ENCODE data around the gene MRPL43. TPM values are rescaled to one million over a fixed set of nuclear protein-coding genes. Genes with fewer than 3 reads are reported as not detected.
"Not testable (repeated sequence)": the region's sequence is repeated elsewhere in the genome, so short reads cannot be mapped to it uniquely, and the experiment has no call there.

MRPL43 gene
- total RNA-seq (40.2 TPM), polyA plus RNA-seq (100 to 1,000 TPM; 135 to 148 (median 137) TPM)

DNA sequence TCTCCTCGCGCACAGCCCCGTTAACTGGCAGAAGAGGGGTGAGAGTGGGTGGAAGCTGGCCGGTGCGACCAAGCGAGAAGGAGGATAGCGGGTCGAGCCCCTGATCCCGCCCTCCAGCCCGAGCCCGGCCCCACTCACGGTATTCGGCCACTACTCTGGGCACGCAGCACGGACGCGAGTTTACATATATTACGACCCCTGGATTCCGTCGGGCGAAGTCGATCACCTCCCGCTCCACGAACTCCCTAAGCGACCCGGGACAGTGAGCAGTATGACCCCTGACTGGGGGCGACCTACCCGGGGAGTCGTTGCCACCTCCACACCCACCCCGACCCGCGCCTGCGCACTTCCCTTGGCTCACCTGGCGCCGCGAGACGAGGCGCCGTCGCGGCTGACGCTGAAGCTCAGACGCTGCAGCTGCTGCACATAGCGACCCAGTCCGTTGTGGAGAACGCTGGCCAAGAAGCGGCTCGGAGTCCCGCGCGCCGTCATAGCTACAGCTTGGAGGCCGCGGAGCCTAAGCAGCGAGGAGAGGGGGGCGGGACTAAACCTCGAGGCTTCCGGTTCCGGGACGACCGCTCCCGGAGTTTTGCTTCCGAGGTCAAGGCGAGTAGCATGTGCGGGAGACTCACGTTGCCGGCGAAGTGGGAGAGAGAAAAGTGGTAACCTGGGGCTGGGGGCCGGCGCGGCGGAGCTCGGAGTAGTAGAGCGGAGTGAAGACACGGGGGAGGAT is at the start of gene MRPL43, which contains the start of gene TWNK:
TSS of gene MRPL43 (minus strand) at position 546 of the 733 bp plus-strand sequence. CDS start at position 492, 54 bp downstream.
TSS of gene TWNK (plus strand) at position 592 of the 733 bp plus-strand sequence. CDS start 668 bp downstream, outside the sequence.
- Mint-ChIP-seq H3K9me3 (no peaks in the 10 kb centered on the region), H3K27me3 (no peaks in the 10 kb centered on the region), H3K4me1 (peaks cover 0 to 69% (median 36%) of the 10 kb centered on the region in 4 donors), H3K27ac (peak within 1 kb of the TSS; percentile 57 to 92 (median 79)), H3K36me3 (peaks cover 26% of the 10 kb centered on the region), H3K4me3 (peak within 1 kb of the TSS; percentile 96 to 99 (median 98))
- Histone ChIP-seq H3K4me1 (ENCODE audit: control insufficient read depth, insufficient read depth, low read length, poor library complexity, severe bottlenecking) (peaks cover 27% of the 10 kb centered on the region), H3K36me3 (ENCODE audit: control insufficient read depth, insufficient read depth, low read length) (peaks cover 26% of the 10 kb centered on the region), H3K9me3 (ENCODE audit: control insufficient read depth in 2 of 2, low read length in 2 of 2) (no peaks in the 10 kb centered on the region), H3K27ac (ENCODE audit: insufficient read depth, low read length, poor library complexity, severe bottlenecking) (peak within 1 kb of the TSS; percentile 76), H3K27me3 (ENCODE audit: control insufficient read depth, insufficient read depth, low read length) (no peaks in the 10 kb centered on the region), H3K4me3 (ENCODE audit: low read depth, low read length) (peak within 1 kb of the TSS; percentile 82)
- peak; percentile 78 to 90 (median 87) for DNase-seq
- ATAC-seq (ENCODE audit: low read depth in 2 of 2): peak; percentile 93 to 94

DNA sequence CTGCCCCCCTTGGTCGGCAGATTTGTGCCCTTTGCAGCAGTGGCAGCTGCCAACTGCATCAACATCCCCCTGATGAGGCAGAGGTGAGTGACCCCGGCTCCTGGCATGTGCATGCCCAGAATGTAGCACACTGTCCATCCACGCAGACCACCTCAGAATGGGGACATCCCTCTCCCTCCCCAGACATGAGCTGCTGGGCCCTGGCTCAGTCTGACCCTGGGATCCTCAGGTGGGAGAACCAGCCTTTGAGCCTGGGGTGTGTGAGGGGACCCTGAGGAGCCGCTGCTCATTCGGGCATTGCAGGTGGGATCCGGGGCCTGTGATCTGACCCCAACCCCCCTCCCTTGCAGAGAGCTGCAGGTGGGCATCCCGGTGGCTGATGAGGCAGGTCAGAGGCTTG is 49.4 kb upstream of the MRPL43 start:
- peaks cover 17% of the 10 kb centered on the region for H3K4me1 ChIP-seq (ENCODE audit: control insufficient read depth, insufficient read depth, low read length, poor library complexity, severe bottlenecking)
- Mint-ChIP-seq H3K27ac (no peak overlapping the region), H3K4me3 (no peak overlapping the region), H3K9me3 (no peaks in the 10 kb centered on the region), H3K27me3 (no peaks in the 10 kb centered on the region), H3K36me3 (peaks cover 35% of the 10 kb centered on the region), H3K4me1 (peaks cover 4 to 26% (median 20%) of the 10 kb centered on the region in 4 donors)
- H3K36me3 ChIP-seq (ENCODE audit: control insufficient read depth, insufficient read depth, low read length): peaks cover 40% of the 10 kb centered on the region
- no peaks in the 10 kb centered on the region for H3K9me3 ChIP-seq (ENCODE audit: control insufficient read depth in 2 of 2, low read length in 2 of 2)
- no peak overlapping the region for H3K4me3 ChIP-seq (ENCODE audit: low read depth, low read length)
- no peaks in the 10 kb centered on the region for H3K27me3 ChIP-seq (ENCODE audit: control insufficient read depth, insufficient read depth, low read length)
- no peak for ATAC-seq (ENCODE audit: low read depth in 2 of 2)
- no peak for DNase-seq
- no peak overlapping the region for H3K27ac ChIP-seq (ENCODE audit: insufficient read depth, low read length, poor library complexity, severe bottlenecking)

DNA sequence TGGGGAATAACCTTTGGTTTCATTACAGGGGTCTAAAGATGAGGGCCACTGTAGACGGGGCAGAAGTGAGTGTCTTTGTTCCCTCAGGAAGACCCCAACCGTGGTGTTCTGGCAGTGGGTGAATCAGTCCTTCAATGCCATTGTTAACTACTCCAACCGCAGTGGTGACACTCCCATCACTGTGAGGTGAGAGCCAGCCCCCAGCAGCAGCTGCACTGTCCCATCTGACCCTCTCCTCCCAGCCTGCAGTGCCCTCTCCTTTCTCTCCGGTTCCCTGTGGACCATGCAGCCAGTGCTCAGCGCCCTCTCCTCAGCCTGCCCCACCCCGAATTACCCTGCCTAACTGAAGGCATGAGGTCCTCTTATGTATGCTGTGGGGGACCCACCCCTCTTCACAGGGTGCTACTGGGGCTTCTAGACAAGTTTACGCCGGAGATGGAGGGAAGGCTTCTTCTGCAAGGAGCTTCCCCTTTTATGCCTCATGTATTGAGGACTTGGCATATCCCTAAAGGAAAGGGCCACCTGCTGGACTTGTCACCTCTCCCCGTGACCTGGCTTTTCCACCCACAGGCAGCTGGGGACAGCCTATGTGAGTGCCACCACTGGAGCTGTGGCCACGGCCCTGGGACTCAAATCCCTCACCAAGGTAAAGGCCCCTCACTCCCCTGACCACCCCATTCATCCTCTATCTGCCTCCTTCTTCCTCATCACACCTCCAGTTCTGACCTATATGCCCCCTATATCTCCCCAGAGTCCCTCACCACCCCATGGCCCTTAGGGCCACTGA is 48.8 kb upstream of the MRPL43 start:
- peaks cover 34% of the 10 kb centered on the region for H3K36me3 Mint-ChIP-seq
- DNase-seq (no peak), ATAC-seq (ENCODE audit: low read depth in 2 of 2) (no peak)
- peaks cover 1% of the 10 kb centered on the region for H3K27me3 Mint-ChIP-seq
- no peak overlapping the region for H3K27ac Mint-ChIP-seq
- peaks cover 22% of the 10 kb centered on the region for H3K4me1 ChIP-seq (ENCODE audit: control insufficient read depth, insufficient read depth, low read length, poor library complexity, severe bottlenecking)
- no peaks in the 10 kb centered on the region for H3K9me3 Mint-ChIP-seq
- peaks cover 4 to 24% (median 19%) of the 10 kb centered on the region in 4 donors for H3K4me1 Mint-ChIP-seq
- no peak overlapping the region for H3K4me3 ChIP-seq (ENCODE audit: low read depth, low read length)
- no peak overlapping the region for H3K27ac ChIP-seq (ENCODE audit: insufficient read depth, low read length, poor library complexity, severe bottlenecking)
- no peak overlapping the region for H3K4me3 Mint-ChIP-seq
- peaks cover 40% of the 10 kb centered on the region for H3K36me3 ChIP-seq (ENCODE audit: control insufficient read depth, insufficient read depth, low read length)
- no peaks in the 10 kb centered on the region for H3K9me3 ChIP-seq (ENCODE audit: control insufficient read depth in 2 of 2, low read length in 2 of 2)
- no peaks in the 10 kb centered on the region for H3K27me3 ChIP-seq (ENCODE audit: control insufficient read depth, insufficient read depth, low read length)

DNA sequence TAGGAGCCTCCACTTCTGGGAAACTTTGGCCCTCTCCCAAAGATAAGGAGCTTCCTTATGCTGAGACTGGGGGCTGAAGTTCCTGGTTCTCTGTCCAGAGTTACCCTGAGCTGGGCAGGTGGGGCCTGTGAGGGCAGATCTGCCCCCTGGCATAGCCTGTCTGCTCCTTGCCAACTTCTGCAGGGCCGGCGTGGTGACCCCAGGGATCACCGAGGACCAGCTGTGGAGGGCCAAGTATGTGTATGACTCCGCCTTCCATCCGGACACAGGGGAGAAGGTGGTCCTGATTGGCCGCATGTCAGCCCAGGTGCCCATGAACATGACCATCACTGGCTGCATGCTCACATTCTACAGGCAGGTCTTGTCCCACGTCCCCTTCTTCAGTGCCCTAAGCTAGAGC is 48.0 kb upstream of the MRPL43 start:
- Mint-ChIP-seq H3K4me1 (peaks cover 4 to 27% (median 17%) of the 10 kb centered on the region in 4 donors), H3K27me3 (peaks cover 5% of the 10 kb centered on the region), H3K4me3 (no peak overlapping the region), H3K9me3 (no peaks in the 10 kb centered on the region), H3K27ac (no peak overlapping the region), H3K36me3 (peaks cover 32% of the 10 kb centered on the region)
- DNase-seq (no peak), ATAC-seq (ENCODE audit: low read depth in 2 of 2) (no peak)
- H3K36me3 ChIP-seq (ENCODE audit: control insufficient read depth, insufficient read depth, low read length): peaks cover 40% of the 10 kb centered on the region
- H3K4me3 ChIP-seq (ENCODE audit: low read depth, low read length): no peak overlapping the region
- H3K4me1 ChIP-seq (ENCODE audit: control insufficient read depth, insufficient read depth, low read length, poor library complexity, severe bottlenecking): peaks cover 30% of the 10 kb centered on the region
- no peak overlapping the region for H3K27ac ChIP-seq (ENCODE audit: insufficient read depth, low read length, poor library complexity, severe bottlenecking)
- no peaks in the 10 kb centered on the region for H3K9me3 ChIP-seq (ENCODE audit: control insufficient read depth in 2 of 2, low read length in 2 of 2)
- no peaks in the 10 kb centered on the region for H3K27me3 ChIP-seq (ENCODE audit: control insufficient read depth, insufficient read depth, low read length)

DNA sequence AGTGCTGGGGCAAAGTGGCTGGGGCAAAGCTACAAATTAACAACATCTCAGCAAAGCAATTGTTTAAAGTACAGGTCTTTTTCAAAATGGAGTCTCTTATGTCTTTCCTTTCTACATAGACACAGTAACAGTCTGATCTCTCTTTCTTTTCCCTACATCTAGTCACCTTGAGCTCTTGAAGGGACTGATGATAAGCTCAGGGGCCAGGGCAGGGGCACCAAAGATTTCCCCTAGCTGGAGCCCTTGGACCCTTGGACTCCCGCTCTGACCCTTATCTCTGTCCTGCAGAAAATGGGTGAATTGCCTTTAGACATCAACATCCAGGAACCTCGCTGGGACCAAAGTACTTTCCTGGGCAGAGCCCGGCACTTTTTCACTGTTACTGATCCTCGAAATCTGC is 47.1 kb upstream of the MRPL43 start:
- Mint-ChIP-seq H3K36me3 (peaks cover 32% of the 10 kb centered on the region), H3K4me3 (peak overlapping the region in 1 of 4 donors; percentile 96), H3K4me1 (peaks cover 4 to 27% (median 17%) of the 10 kb centered on the region in 4 donors), H3K27ac (peak overlapping the region in 1 of 3 donors; percentile 32)
- peaks cover 40% of the 10 kb centered on the region for H3K36me3 ChIP-seq (ENCODE audit: control insufficient read depth, insufficient read depth, low read length)
- H3K27me3 ChIP-seq (ENCODE audit: control insufficient read depth, insufficient read depth, low read length); H3K4me3 ChIP-seq (ENCODE audit: low read depth, low read length); H3K9me3 ChIP-seq (ENCODE audit: control insufficient read depth in 2 of 2, low read length in 2 of 2); H3K27me3 Mint-ChIP-seq; H3K27ac ChIP-seq (ENCODE audit: insufficient read depth, low read length, poor library complexity, severe bottlenecking); H3K9me3 Mint-ChIP-seq; ATAC-seq (ENCODE audit: low read depth in 2 of 2); DNase-seq: not testable (repeated sequence)
- H3K4me1 ChIP-seq (ENCODE audit: control insufficient read depth, insufficient read depth, low read length, poor library complexity, severe bottlenecking): peaks cover 32% of the 10 kb centered on the region

DNA sequence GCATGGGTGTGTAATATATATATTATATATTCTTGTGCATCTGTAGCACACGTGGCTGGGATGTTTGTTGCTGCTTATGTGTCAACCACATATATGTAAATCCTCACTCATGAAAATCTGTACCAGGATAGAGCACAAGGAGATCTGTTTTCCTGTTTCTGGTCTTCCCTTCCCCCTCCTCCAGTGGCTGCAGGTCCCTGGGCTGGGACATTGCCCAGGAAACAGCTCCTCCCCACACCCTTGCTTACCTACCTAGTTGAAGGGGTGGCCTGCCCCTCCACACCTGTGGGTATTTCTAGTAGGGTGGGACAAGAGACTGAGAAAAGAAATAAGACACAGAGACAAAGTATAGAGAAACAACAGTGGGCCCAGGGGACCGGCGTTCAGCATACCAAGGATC is 46.0 kb upstream of the MRPL43 start:
- no peak overlapping the region for H3K27ac ChIP-seq (ENCODE audit: insufficient read depth, low read length, poor library complexity, severe bottlenecking)
- peaks cover 32% of the 10 kb centered on the region for H3K4me1 ChIP-seq (ENCODE audit: control insufficient read depth, insufficient read depth, low read length, poor library complexity, severe bottlenecking)
- ATAC-seq (ENCODE audit: low read depth in 2 of 2) (no peak), DNase-seq (no peak)
- Mint-ChIP-seq H3K9me3 (no peaks in the 10 kb centered on the region), H3K27ac (peak overlapping the region in 2 of 3 donors; percentile 76 to 95), H3K36me3 (peaks cover 28% of the 10 kb centered on the region), H3K4me1 (peaks cover 4 to 29% (median 17%) of the 10 kb centered on the region in 4 donors), H3K27me3 (peaks cover 12% of the 10 kb centered on the region), H3K4me3 (peak overlapping the region; percentile 96 to 99 (median 97))
- H3K9me3 ChIP-seq (ENCODE audit: control insufficient read depth in 2 of 2, low read length in 2 of 2): no peaks in the 10 kb centered on the region
- peak overlapping the region; percentile 73 for H3K4me3 ChIP-seq (ENCODE audit: low read depth, low read length)
- no peaks in the 10 kb centered on the region for H3K27me3 ChIP-seq (ENCODE audit: control insufficient read depth, insufficient read depth, low read length)
- peaks cover 37% of the 10 kb centered on the region for H3K36me3 ChIP-seq (ENCODE audit: control insufficient read depth, insufficient read depth, low read length)

DNA sequence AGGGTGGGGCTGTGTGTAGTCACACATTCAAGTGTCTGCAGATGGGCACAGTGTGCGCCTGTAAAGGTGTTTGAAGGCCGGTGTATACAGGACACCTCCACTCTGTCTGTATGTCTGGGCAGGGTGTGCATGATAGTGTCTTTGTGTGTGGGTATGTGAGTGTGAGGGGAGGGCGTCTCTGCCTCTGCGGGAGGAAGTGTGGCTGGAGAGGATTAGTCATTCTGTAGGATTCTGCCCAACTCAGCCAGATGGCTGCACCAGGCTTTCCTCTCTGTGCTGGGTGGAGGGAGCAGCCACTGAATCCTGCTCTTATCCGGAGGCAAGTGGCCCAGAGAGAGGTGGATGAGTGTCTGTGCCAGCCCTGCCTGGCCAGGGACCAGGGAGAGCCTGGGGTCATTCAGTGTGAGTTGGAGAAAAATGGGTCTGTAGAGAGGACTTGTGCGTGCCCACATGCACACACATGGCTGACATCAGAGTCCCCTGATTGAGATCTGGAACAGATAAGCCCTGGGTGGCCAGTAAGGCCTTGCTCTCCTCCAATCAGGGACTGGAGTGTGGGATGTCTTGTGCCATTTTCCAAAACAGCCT is 45.4 kb upstream of the MRPL43 start:
- Histone ChIP-seq H3K4me3 (ENCODE audit: low read depth, low read length) (peak overlapping the region; percentile 73), H3K36me3 (ENCODE audit: control insufficient read depth, insufficient read depth, low read length) (peaks cover 32% of the 10 kb centered on the region), H3K9me3 (ENCODE audit: control insufficient read depth in 2 of 2, low read length in 2 of 2) (no peaks in the 10 kb centered on the region), H3K27me3 (ENCODE audit: control insufficient read depth, insufficient read depth, low read length) (no peaks in the 10 kb centered on the region), H3K4me1 (ENCODE audit: control insufficient read depth, insufficient read depth, low read length, poor library complexity, severe bottlenecking) (peaks cover 32% of the 10 kb centered on the region), H3K27ac (ENCODE audit: insufficient read depth, low read length, poor library complexity, severe bottlenecking) (peak overlapping the region; percentile 94)
- Mint-ChIP-seq H3K4me3 (peak overlapping the region; percentile 96 to 99 (median 97)), H3K27ac (peak overlapping the region; percentile 75 to 98 (median 95)), H3K27me3 (peaks cover 14% of the 10 kb centered on the region), H3K4me1 (peaks cover 4 to 29% (median 18%) of the 10 kb centered on the region in 4 donors), H3K36me3 (peaks cover 22% of the 10 kb centered on the region), H3K9me3 (no peaks in the 10 kb centered on the region)
- peak; percentile 10 to 17 for ATAC-seq (ENCODE audit: low read depth in 2 of 2)
- peak in 2 of 3 donors; percentile 27 to 54 for DNase-seq
